Astrocyte (in vitro differentiated cells and primary cell): ENCODE measurements around the gene SNX2. TPM values are rescaled to one million over a fixed set of nuclear protein-coding genes. Genes with fewer than 3 reads are reported as not detected.
A peak's percentile ranks its signal among the peaks of the same experiment; 100 is the strongest.

Experiments
- DNase-seq: peaks from one replicate; pipeline ENCODE4 v3.0.0-alpha.2; 2010; ENCODE audit warnings: low read depth
- FAIRE-seq: peaks from 2 replicates; lab custom pipeline; 2011; peaks lifted over from hg19 to GRCh38; lab: Jason Lieb, UNC
- H2AFZ ChIP-seq: 2 replicates; pipeline ENCODE4 v1.6.0; 2012; ENCODE audit warnings: low read depth, low read length, inconsistent platforms
- H3K27ac ChIP-seq: 2 replicates; pipeline ENCODE4 v1.5.1; 2011; ENCODE audit warnings: low read depth, low read length, inconsistent platforms
- H3K27me3 ChIP-seq: 2 replicates; pipeline ENCODE4 v1.6.0; 2011; ENCODE audit warnings: low read length, inconsistent platforms; ENCODE audit not compliant: insufficient read depth
- H3K36me3 ChIP-seq: 2 replicates; pipeline ENCODE4 v1.5.1; 2011; ENCODE audit warnings: low read length, inconsistent platforms; ENCODE audit not compliant: insufficient read depth
- H3K4me1 ChIP-seq: 2 replicates; pipeline ENCODE4 v1.5.1; 2011; ENCODE audit warnings: low read length, inconsistent platforms; ENCODE audit not compliant: insufficient read depth
- H3K4me2 ChIP-seq: 2 replicates; pipeline ENCODE4 v1.6.0; 2012; ENCODE audit warnings: low read length, inconsistent platforms
- H3K4me3 ChIP-seq: 2 replicates; pipeline ENCODE4 v1.5.1; 2011; ENCODE audit warnings: low read depth, mild to moderate bottlenecking, low read length, inconsistent platforms; ENCODE audit not compliant: insufficient read depth
- H3K79me2 ChIP-seq: 2 replicates; pipeline ENCODE4 v1.6.0; 2012; ENCODE audit warnings: mild to moderate bottlenecking, low read length, inconsistent platforms; ENCODE audit not compliant: insufficient read depth
- H3K9ac ChIP-seq: 2 replicates; pipeline ENCODE4 v1.6.0; 2012; ENCODE audit warnings: mild to moderate bottlenecking, low read length, inconsistent platforms
- H3K9me3 ChIP-seq: 2 replicates; pipeline ENCODE4 v1.5.1; 2012; ENCODE audit warnings: low read depth, mild to moderate bottlenecking, low read length, inconsistent platforms; ENCODE audit not compliant: insufficient read depth
- H4K20me1 ChIP-seq: 2 replicates; pipeline ENCODE4 v1.6.0; 2012; ENCODE audit warnings: low read length, inconsistent platforms; ENCODE audit not compliant: insufficient read depth
- H3K27ac Mint-ChIP-seq: one replicate; pipeline ENCODE4 v1.8.0; 2021; ENCODE audit warnings: mild to moderate bottlenecking, mixed read lengths; ENCODE audit not compliant: unreplicated experiment
- H3K27me3 Mint-ChIP-seq: one replicate; pipeline ENCODE4 v1.8.0; 2021; ENCODE audit warnings: low read depth, mixed read lengths; ENCODE audit not compliant: unreplicated experiment
- H3K36me3 Mint-ChIP-seq: one replicate; pipeline ENCODE4 v1.8.0; 2021; ENCODE audit warnings: low read depth, mixed read lengths; ENCODE audit not compliant: unreplicated experiment
- H3K4me1 Mint-ChIP-seq: one replicate; pipeline ENCODE4 v1.8.0; 2021; ENCODE audit warnings: low read depth, mixed read lengths; ENCODE audit not compliant: unreplicated experiment
- H3K4me3 Mint-ChIP-seq: one replicate; pipeline ENCODE4 v1.8.0; 2021; ENCODE audit warnings: mild to moderate bottlenecking, moderate library complexity, mixed read lengths; ENCODE audit not compliant: unreplicated experiment
- H3K9me3 Mint-ChIP-seq: one replicate; pipeline ENCODE4 v1.8.0; 2021; ENCODE audit warnings: mild to moderate bottlenecking, mixed read lengths; ENCODE audit not compliant: unreplicated experiment
- EZH2 ChIP-seq: IDR thresholded peaks from 2 replicates; pipeline ENCODE4 v1.6.1; 2012; ENCODE audit warnings: mild to moderate bottlenecking, low read length, inconsistent platforms; ENCODE audit not compliant: insufficient read depth
- total RNA-seq: library from RNA; stranded (reverse); gene quantifications from 2 replicates; pipeline ENCODE4 v1.2.1, GENCODE V29; 2021
- TF ChIP-seq, protein P1 (sequence below): IDR thresholded peaks from 2 replicates; pipeline ENCODE4 v1.5.1; 2011; ENCODE audit warnings: low read depth, mild to moderate bottlenecking, inconsistent platforms, low read length, moderate library complexity; ENCODE audit not compliant: insufficient read depth

The SNX2 gene
- total RNA-seq, 1 donor from 2014 or later: 87.2 TPM

DNA sequence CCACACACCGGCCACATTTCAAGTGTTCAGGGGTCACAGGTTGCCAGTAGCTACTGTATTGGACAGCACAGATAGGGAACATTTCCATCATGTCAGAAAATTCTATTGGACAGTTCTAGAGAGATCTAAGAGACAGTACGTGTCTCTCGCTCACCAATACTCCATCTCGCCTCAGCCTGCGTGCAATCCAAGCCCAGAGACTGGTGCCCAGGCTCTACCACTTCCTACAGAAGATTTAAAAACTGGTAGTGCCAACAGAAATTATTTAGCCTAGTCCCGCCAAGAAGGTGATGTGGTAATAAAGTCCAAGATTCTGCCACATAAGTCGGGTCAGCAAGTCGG lies 390 bp upstream of the SNX2 start:
- no peaks in the 10 kb centered on the region for H3K27me3 Mint-ChIP-seq
- H3K4me1 Mint-ChIP-seq: peaks cover 24% of the 10 kb centered on the region
- Histone ChIP-seq H3K9ac (peak overlapping the region; percentile 98), H3K27ac (no peak overlapping the region), H2AFZ (peak overlapping the region; percentile 89), H3K36me3 (no peaks in the 10 kb centered on the region), H3K4me3 (peak overlapping the region; percentile 96), H3K9me3 (no peaks in the 10 kb centered on the region), H4K20me1 (peaks cover 28% of the 10 kb centered on the region), H3K4me1 (peaks cover 11% of the 10 kb centered on the region), H3K79me2 (peaks cover 45% of the 10 kb centered on the region), H3K27me3 (no peaks in the 10 kb centered on the region), H3K4me2 (peak overlapping the region; percentile 93)
- DNase-seq (no peak), FAIRE-seq (no peak)
- TF ChIP-seq, protein P1, sequence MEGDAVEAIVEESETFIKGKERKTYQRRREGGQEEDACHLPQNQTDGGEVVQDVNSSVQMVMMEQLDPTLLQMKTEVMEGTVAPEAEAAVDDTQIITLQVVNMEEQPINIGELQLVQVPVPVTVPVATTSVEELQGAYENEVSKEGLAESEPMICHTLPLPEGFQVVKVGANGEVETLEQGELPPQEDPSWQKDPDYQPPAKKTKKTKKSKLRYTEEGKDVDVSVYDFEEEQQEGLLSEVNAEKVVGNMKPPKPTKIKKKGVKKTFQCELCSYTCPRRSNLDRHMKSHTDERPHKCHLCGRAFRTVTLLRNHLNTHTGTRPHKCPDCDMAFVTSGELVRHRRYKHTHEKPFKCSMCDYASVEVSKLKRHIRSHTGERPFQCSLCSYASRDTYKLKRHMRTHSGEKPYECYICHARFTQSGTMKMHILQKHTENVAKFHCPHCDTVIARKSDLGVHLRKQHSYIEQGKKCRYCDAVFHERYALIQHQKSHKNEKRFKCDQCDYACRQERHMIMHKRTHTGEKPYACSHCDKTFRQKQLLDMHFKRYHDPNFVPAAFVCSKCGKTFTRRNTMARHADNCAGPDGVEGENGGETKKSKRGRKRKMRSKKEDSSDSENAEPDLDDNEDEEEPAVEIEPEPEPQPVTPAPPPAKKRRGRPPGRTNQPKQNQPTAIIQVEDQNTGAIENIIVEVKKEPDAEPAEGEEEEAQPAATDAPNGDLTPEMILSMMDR: no peak
- TF ChIP-seq EZH2: no peak
- H3K9me3 Mint-ChIP-seq: no peaks in the 10 kb centered on the region
- H3K36me3 Mint-ChIP-seq: no peaks in the 10 kb centered on the region
- peak overlapping the region; percentile 88 for H3K27ac Mint-ChIP-seq
- peak overlapping the region; percentile 99 for H3K4me3 Mint-ChIP-seq

- TF ChIP-seq, protein P1: no peak
- no peak for TF ChIP-seq EZH2
- H3K9ac ChIP-seq: peak overlapping the region; percentile 98
- H3K4me3 ChIP-seq: peak overlapping the region; percentile 96
- DNase-seq (no peak), FAIRE-seq (no peak)
- peak overlapping the region; percentile 99 for H3K4me3 Mint-ChIP-seq
- H3K36me3 ChIP-seq: no peaks in the 10 kb centered on the region
- peak overlapping the region; percentile 91 for H3K27ac Mint-ChIP-seq
- H3K79me2 ChIP-seq: peaks cover 59% of the 10 kb centered on the region
- peaks cover 11% of the 10 kb centered on the region for H3K4me1 ChIP-seq
- peaks cover 31% of the 10 kb centered on the region for H4K20me1 ChIP-seq
- peak overlapping the region; percentile 98 for H2AFZ ChIP-seq
- H3K9me3 Mint-ChIP-seq: no peaks in the 10 kb centered on the region
- H3K4me2 ChIP-seq: peak overlapping the region; percentile 93
- no peaks in the 10 kb centered on the region for H3K27me3 Mint-ChIP-seq
- H3K36me3 Mint-ChIP-seq: no peaks in the 10 kb centered on the region
- no peaks in the 10 kb centered on the region for H3K27me3 ChIP-seq
- H3K9me3 ChIP-seq: no peaks in the 10 kb centered on the region
- peak overlapping the region; percentile 87 for H3K27ac ChIP-seq
- peaks cover 24% of the 10 kb centered on the region for H3K4me1 Mint-ChIP-seq
Measured at GRCh38 chr5:122775550-122776542, 966 bp downstream of the SNX2 start.
